GM20000 (cell line): Measurements from ENCODE around the gene HNRNPA2B1.

Source experiments
- DNase-seq: peaks from one replicate; pipeline ENCODE4 v3.0.0; 2012; ENCODE audit warnings: low spot score
- CTCF ChIP-seq: IDR thresholded peaks from 2 replicates; pipeline ENCODE4 v1.5.1; 2012; ENCODE audit warnings: mild to moderate bottlenecking, control low read depth; ENCODE audit errors: extremely low read depth, missing control alignments

Gene HNRNPA2B1

GRCh38 chr7:26224359-26224758 lies 23.8 kb upstream of the HNRNPA2B1 start:
- no peak for DNase-seq
- no peak for TF ChIP-seq CTCF

- DNase-seq = no peak
- TF ChIP-seq CTCF = no peak
These were observed 15.5 kb upstream of the HNRNPA2B1 start for GRCh38 chr7:26216049-26216448.

GRCh38 chr7:26213807-26214515 lies 13.4 kb upstream of the HNRNPA2B1 start:
- DNase-seq = no peak
- TF ChIP-seq CTCF = no peak

- DNase-seq = no peak
- no peak for TF ChIP-seq CTCF
These were observed 12.6 kb upstream of the HNRNPA2B1 start for GRCh38 chr7:26212921-26213718.

- no peak for DNase-seq
- TF ChIP-seq CTCF = no peak
These were observed 7.5 kb upstream of the HNRNPA2B1 start for GRCh38 chr7:26208040-26208439.

- DNase-seq = no peak
- TF ChIP-seq CTCF = no peak
These were observed 2.5 kb upstream of the HNRNPA2B1 start for GRCh38 chr7:26203016-26203415.

GRCh38 chr7:26202019-26202990 lies 1.8 kb upstream of the HNRNPA2B1 start:
- no peak for TF ChIP-seq CTCF
- DNase-seq = peak; percentile 62
